ENCODE data around the gene TEDC1.

TEDC1 gene

GRCh38 chr14:105458010-105458409 is 33.0 kb upstream of the TEDC1 start:
- no peak for DNase-seq (ENCODE audit: low read depth)

- no peak for DNase-seq (ENCODE audit: low read depth)
Measured at GRCh38 chr14:105458571-105458970, 32.5 kb upstream of the TEDC1 start.

- no peak for DNase-seq (ENCODE audit: low read depth)
Measured at GRCh38 chr14:105460116-105460515, 30.9 kb upstream of the TEDC1 start.

DNA sequence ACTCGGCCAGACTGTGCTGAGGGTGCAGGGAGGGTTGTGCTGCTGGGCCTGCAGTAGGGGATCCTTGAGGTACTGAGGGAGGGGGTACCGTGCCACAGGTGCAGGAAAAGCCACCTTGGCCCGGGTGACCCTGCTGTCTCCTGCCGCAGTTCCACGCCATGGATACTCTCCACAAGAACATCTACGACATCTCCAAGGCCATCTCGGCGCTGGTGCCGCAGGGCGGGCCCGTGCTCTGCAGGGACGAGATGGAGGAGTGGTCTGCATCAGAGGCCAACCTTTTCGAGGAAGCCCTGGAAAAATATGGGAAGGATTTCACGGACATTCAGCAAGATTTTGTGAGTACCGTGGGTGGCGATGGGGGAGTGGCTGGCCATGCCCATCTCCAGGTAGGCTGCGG is 30.4 kb upstream of the TEDC1 start:
- no peak for DNase-seq (ENCODE audit: low read depth)

- DNase-seq (ENCODE audit: low read depth): no peak
Measured at GRCh38 chr14:105461903-105462302, 29.1 kb upstream of the TEDC1 start.

GRCh38 chr14:105464501-105464900 is 26.5 kb upstream of the TEDC1 start:
- no peak for DNase-seq (ENCODE audit: low read depth)

- DNase-seq (ENCODE audit: low read depth): no peak
Measured at GRCh38 chr14:105465209-105466031, 25.6 kb upstream of the TEDC1 start.

- no peak for DNase-seq (ENCODE audit: low read depth)
Measured at GRCh38 chr14:105466531-105467248, 24.4 kb upstream of the TEDC1 start.

- DNase-seq (ENCODE audit: low read depth): no peak
Measured at GRCh38 chr14:105467249-105467941, 23.7 kb upstream of the TEDC1 start.

GRCh38 chr14:105467942-105468471 is 23.0 kb upstream of the TEDC1 start:
- DNase-seq (ENCODE audit: low read depth): no peak

- no peak for DNase-seq (ENCODE audit: low read depth)
Measured at GRCh38 chr14:105468621-105469241, 22.3 kb upstream of the TEDC1 start.

- no peak for DNase-seq (ENCODE audit: low read depth)
Measured at GRCh38 chr14:105469456-105470349, 21.3 kb upstream of the TEDC1 start.

DNA sequence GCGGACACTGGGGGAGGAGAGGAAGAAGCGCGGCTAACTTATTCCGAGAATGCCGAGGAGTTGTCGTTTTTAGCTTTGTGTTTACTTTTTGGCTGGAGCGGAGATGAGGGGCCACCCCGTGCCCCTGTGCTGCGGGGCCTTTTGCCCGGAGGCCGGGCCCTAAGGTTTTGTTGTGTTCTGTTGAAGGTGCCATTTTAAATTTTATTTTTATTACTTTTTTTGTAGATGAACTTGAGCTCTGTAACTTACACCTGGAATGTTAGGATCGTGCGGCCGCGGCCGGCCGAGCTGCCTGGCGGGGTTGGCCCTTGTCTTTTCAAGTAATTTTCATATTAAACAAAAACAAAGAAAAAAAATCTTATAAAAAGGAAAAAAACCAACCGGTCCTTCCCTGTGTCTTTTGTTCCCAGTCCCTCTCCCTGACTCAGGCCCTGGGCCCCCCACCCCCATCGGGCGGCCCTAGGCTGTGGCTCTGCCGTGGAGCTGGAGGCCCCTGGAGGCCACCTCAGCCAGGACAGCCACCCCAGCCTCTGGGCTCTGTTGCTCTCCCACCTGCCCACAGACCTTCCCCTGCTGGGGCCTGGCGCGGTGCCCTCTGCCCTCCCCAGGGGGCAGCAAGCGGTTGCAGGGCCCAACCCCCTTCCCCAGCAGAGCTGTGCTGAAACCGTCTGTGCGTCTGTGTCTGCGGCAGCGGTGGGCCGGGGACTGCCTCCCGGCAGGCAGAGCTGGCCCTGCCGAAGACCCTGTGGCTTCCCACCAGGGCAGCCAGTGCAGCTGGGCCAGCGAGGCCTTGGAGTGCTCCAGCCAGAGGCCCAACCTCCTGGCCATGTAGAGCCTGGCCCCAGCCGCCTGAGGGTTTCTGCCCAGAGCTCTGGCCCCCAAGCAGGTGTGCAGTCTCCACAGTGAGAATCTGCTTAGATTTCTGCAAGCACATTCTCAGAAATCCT is 20.4 kb upstream of the TEDC1 start:
- no peak for DNase-seq (ENCODE audit: low read depth)

DNA sequence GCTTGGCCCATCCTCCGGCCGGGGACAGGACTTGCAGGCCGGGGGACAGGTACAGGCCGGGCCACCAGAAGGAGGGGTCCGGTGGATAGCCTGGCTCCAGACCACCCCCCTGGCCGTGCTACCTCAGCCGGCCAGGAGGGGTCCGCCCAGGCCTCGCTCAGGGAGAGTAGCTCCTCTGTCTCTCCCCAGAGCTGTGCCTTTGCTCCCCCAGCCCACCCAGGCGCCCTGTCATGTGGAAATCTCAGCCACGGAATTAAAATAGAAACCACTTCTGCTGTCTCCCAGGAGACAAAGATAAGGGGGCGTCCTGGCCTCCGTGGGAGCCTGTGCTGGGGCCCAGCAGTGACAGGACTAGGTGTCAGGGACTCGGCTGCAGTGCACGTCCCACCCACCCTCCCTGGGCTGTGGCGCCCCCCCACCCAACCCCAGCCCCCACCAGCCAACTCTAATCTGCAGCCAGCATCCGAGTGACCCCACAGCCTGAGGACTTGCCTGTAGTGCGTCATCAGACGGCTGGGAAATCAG is 19.7 kb upstream of the TEDC1 start:
- no peak for DNase-seq (ENCODE audit: low read depth)

GRCh38 chr14:105471823-105472485 is 19.1 kb upstream of the TEDC1 start:
- no peak for DNase-seq (ENCODE audit: low read depth)

DNA sequence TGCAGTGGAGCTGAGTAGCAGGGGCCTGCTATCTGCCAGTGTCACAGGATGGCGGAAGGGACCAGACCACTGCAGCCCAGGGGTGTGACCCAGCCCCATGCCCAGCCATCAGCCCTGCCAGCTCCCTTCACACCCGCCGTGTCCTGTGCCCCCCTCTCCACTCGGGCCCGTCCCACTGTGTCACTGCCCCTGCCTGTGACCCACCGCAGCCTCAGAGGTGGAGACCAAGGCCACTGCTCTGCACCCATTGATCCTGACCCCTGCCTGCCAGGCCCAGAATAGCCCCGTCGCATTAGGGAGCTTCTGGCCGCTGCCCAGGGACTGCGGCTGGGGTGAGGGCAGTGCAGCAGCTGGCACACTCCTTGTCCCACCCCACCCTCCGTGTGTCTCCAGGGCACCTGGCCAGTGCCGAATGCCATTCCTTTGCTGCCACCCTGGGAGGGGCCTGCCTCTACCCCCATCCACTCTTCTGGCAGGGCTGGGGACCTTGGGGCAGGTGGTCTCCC is 18.5 kb upstream of the TEDC1 start:
- DNase-seq (ENCODE audit: low read depth): no peak

GRCh38 chr14:105473033-105473676 is 17.9 kb upstream of the TEDC1 start:
- no peak for DNase-seq (ENCODE audit: low read depth)

Data from activated T-cell treated with anti-CD3 and anti-CD28 coated beads for 48 hours (primary cell).